Panc1 (cell line): Measurements from ENCODE around the gene DVL3. TPM values are rescaled to one million over a fixed set of nuclear protein-coding genes. Genes with fewer than 3 reads are reported as not detected.

Experiments used
- ATAC-seq: fragments of 200-7000 bp; cut with Tn5 transposase; 2 replicates; pipeline ENCODE4 v1.9.1; 2020; ENCODE audit warnings: mild to moderate bottlenecking, moderate library complexity
- BruUV-seq: library from RNA; stranded (reverse); fragments of 400-500 nt; replicated peaks from 2 replicates; lab custom pipeline; 2021; lab: Mats Ljungman, UMichigan
- CTCF ChIA-PET: fragments of 300-600 bp; sonication (Branson Sonifier 250); formaldehyde crosslinking; loops from one replicate; lab custom pipeline; 2022; ENCODE audit warnings: antibody characterized with exemption; lab: Charles Lee
- POLR2A ChIA-PET: fragments of 300-600 bp; sonication (Branson Sonifier 250); formaldehyde crosslinking; loops from one replicate; lab custom pipeline; 2022; ENCODE audit warnings: antibody characterized with exemption; lab: Charles Lee
- DNase-seq: peaks from one replicate; pipeline ENCODE4 v3.0.0-alpha.2; 2010; ENCODE audit warnings: low read depth, low spot score
- H3K27ac ChIP-seq: 2 replicates; pipeline ENCODE4 v1.5.1; 2011; ENCODE audit warnings: mild to moderate bottlenecking, low read length, inconsistent platforms
- H3K27me3 ChIP-seq: fragments of 200-500 bp; sonication (Bioruptor generic); 2 replicates; pipeline ENCODE4 v1.6.0; 2014; ENCODE audit warnings: low read length, inconsistent platforms; ENCODE audit not compliant: control insufficient read depth, insufficient read depth
- H3K36me3 ChIP-seq: fragments of 200-500 bp; sonication (Bioruptor generic); 2 replicates; pipeline ENCODE4 v1.5.1; 2014; ENCODE audit warnings: inconsistent platforms, mild to moderate bottlenecking, low read length, moderate library complexity; ENCODE audit not compliant: control insufficient read depth, insufficient read depth
- H3K4me1 ChIP-seq: 2 replicates; pipeline ENCODE4 v1.5.1; 2011; ENCODE audit warnings: inconsistent platforms, mild to moderate bottlenecking, low read length, moderate library complexity; ENCODE audit not compliant: control insufficient read depth, insufficient read depth
- H3K4me3 ChIP-seq, 2 experiments: 2 replicates each; pipeline ENCODE4 v1.5.1; 2011 to 2012; ENCODE audit warnings: low read depth in 2 of 2, low read length in 2 of 2, mild to moderate bottlenecking in 2 of 2, inconsistent platforms in 1 of 2, moderate library complexity in 1 of 2
- H3K9me3 ChIP-seq: fragments of 200-500 bp; sonication (Bioruptor generic); 2 replicates; pipeline ENCODE4 v1.5.1; 2014; ENCODE audit warnings: low read depth, mild to moderate bottlenecking, inconsistent platforms, low read length, moderate library complexity; ENCODE audit not compliant: control insufficient read depth, insufficient read depth
- CTCF ChIP-seq: fragments of 450-650 bp; IDR thresholded peaks from 2 replicates; pipeline ENCODE4 v1.5.1; 2017; ENCODE audit warnings: mild to moderate bottlenecking
- POLR2AphosphoS5 ChIP-seq: IDR thresholded peaks from 2 replicates; pipeline ENCODE4 v1.6.1; 2012; ENCODE audit warnings: mild to moderate bottlenecking, low read depth, low read length, moderate library complexity
- SIN3A ChIP-seq: IDR thresholded peaks from 2 replicates; pipeline ENCODE4 v1.6.1; 2012; ENCODE audit warnings: low read depth, mild to moderate bottlenecking, low read length, moderate library complexity, borderline replicate concordance; ENCODE audit not compliant: insufficient read depth
- TCF7L2 ChIP-seq: IDR thresholded peaks from 2 replicates; pipeline ENCODE4 v1.6.1; 2011; ENCODE audit warnings: mild to moderate bottlenecking, low read depth, low read length, inconsistent platforms
- in situ Hi-C: cut with HindIII; loops from 2 replicates; pipeline ENCODE4 v1.10.0; 2016; ENCODE audit warnings: low sequenced_read_pairs, low pct_unique_long_range_greater_than_20kb
- intact Hi-C: fragments of 100-400 bp; cut with micrococcal nuclease; formaldehyde crosslinking; loops from one replicate; pipeline ENCODE4 v1.10.0; 2022; ENCODE audit not compliant: unreplicated experiment
- total RNA-seq: library from RNA; stranded (reverse); gene quantifications from one replicate; pipeline ENCODE4 v1.2.1, GENCODE V29; 2021; ENCODE audit not compliant: unreplicated experiment
- TF ChIP-seq, protein P1 (sequence below), 2 experiments: IDR thresholded peaks; 2 replicates each; pipeline ENCODE4 v1.6.1; 2011 to 2012; ENCODE audit warnings: low read depth in 2 of 2, control low read depth in 1 of 2, low read length in 1 of 2, mild to moderate bottlenecking in 1 of 2, moderate library complexity in 1 of 2; ENCODE audit not compliant: insufficient read depth in 1 of 2

DVL3 gene
- total RNA-seq, 1 experiment from 2014 or later, result 97.2 TPM

- TF ChIP-seq TCF7L2, result no peak
- TF ChIP-seq, protein P1, sequence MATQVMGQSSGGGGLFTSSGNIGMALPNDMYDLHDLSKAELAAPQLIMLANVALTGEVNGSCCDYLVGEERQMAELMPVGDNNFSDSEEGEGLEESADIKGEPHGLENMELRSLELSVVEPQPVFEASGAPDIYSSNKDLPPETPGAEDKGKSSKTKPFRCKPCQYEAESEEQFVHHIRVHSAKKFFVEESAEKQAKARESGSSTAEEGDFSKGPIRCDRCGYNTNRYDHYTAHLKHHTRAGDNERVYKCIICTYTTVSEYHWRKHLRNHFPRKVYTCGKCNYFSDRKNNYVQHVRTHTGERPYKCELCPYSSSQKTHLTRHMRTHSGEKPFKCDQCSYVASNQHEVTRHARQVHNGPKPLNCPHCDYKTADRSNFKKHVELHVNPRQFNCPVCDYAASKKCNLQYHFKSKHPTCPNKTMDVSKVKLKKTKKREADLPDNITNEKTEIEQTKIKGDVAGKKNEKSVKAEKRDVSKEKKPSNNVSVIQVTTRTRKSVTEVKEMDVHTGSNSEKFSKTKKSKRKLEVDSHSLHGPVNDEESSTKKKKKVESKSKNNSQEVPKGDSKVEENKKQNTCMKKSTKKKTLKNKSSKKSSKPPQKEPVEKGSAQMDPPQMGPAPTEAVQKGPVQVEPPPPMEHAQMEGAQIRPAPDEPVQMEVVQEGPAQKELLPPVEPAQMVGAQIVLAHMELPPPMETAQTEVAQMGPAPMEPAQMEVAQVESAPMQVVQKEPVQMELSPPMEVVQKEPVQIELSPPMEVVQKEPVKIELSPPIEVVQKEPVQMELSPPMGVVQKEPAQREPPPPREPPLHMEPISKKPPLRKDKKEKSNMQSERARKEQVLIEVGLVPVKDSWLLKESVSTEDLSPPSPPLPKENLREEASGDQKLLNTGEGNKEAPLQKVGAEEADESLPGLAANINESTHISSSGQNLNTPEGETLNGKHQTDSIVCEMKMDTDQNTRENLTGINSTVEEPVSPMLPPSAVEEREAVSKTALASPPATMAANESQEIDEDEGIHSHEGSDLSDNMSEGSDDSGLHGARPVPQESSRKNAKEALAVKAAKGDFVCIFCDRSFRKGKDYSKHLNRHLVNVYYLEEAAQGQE (IDR thresholded peaks at IDR 0.05; ENCODE audit: insufficient read depth in 1 of 2, low read depth in 2 of 2, low read length in 1 of 2), result no peak
- no peak for TF ChIP-seq CTCF
- TF ChIP-seq SIN3A, result no peak
- TF ChIP-seq POLR2AphosphoS5, result no peak
Observed at GRCh38 chr3:184178521-184179138, 23.5 kb downstream of the DVL3 start.

DNA sequence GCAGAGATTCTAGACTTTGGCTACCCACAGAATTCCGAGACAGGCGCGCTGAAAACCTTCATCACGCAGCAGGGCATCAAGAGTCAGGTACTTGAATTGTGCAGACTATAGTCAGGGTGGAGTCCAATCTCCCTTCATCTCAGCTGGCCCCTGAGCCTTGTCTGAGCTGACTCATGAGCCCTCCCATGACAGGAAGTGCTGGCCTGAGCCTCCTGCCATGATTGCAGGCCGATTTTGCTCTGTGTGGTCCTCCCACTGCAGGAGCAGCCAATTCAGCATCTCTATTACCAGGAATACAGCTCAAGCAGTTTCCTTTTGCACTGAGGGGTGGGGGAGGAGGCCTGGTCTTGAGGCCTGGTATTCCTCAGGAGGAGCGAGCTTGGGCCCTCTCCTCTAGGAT is 25.0 kb downstream of the DVL3 start:
- ChIA-PET POLR2A (no interaction called here), CTCF (no interaction called here)
- BruUV-seq, result no TSS peak
- in situ Hi-C loops (no loop called here), intact Hi-C loops (no loop called here)
- no peak for TF ChIP-seq CTCF
- TF ChIP-seq TCF7L2, result no peak
- no peak for TF ChIP-seq SIN3A
- TF ChIP-seq POLR2AphosphoS5, result no peak
- TF ChIP-seq, protein P1 (IDR thresholded peaks at IDR 0.05; ENCODE audit: insufficient read depth in 1 of 2, low read depth in 2 of 2, low read length in 1 of 2), result no peak
- Histone ChIP-seq H3K4me1 (peaks cover 19% of the 10 kb centered on the region), H3K27me3 (no peaks in the 10 kb centered on the region), H3K27ac (no peak overlapping the region), H3K36me3 (peaks cover 26% of the 10 kb centered on the region), H3K4me3 (no peak overlapping the region), H3K9me3 (no peaks in the 10 kb centered on the region)
- ATAC-seq (no peak), DNase-seq (no peak)

More at GRCh38 chr3:184178521-184179138, 23.5 kb downstream of the DVL3 start:
- CTCF ChIA-PET, result no interaction called here
- BruUV-seq, result no TSS peak
- no peak overlapping the region for H3K27ac ChIP-seq
- H3K4me3 ChIP-seq, result no peak overlapping the region
- no peaks in the 10 kb centered on the region for H3K9me3 ChIP-seq
- POLR2A ChIA-PET, result no interaction called here
- DNase-seq (no peak), ATAC-seq (no peak)
- in situ Hi-C loops (no loop called here), intact Hi-C loops (loop anchor here (5.0 kb wide), 1 partner anchor 1161 kb away; no protein-coding TSS in a partner anchor)
- H3K4me1 ChIP-seq, result peaks cover 18% of the 10 kb centered on the region
- H3K36me3 ChIP-seq, result peaks cover 26% of the 10 kb centered on the region
- no peaks in the 10 kb centered on the region for H3K27me3 ChIP-seq
